HepG2 (cell line): Measurements from ENCODE around the gene FAM20A. TPM values are rescaled to one million over a fixed set of nuclear protein-coding genes. Genes with fewer than 3 reads are reported as not detected.

Experiments
- BRD4 ChIP-seq: sonication (generic); formaldehyde crosslinking; IDR thresholded peaks from 2 replicates; pipeline ENCODE4 v1.4.0; 2020; ENCODE audit warnings: missing genetic modification reagents
- SALL1 ChIP-seq: sonication (generic); formaldehyde crosslinking; IDR thresholded peaks from 2 replicates; pipeline ENCODE4 v1.8.0; 2022; ENCODE audit warnings: mild to moderate bottlenecking, missing genetic modification reagents
- ZBTB40 ChIP-seq, 2 experiments: fragments of 450-650 bp in 1 of 2; sonication (generic) in 1 of 2; formaldehyde crosslinking in 1 of 2; IDR thresholded peaks; 2 replicates each; pipeline versions ENCODE4 v1.6.1 to v1.8.0; 2016 to 2022; ENCODE audit warnings: antibody characterized with exemption in 1 of 2, mild to moderate bottlenecking in 1 of 2, missing genetic modification reagents in 1 of 2
- ZMYM4 ChIP-seq: sonication (generic); formaldehyde crosslinking; IDR thresholded peaks from 2 replicates; pipeline ENCODE4 v1.8.1; 2023; ENCODE audit warnings: mild to moderate bottlenecking, missing genetic modification reagents
- ZNF138 ChIP-seq: sonication (generic); formaldehyde crosslinking; IDR thresholded peaks from 2 replicates; pipeline ENCODE4 v1.5.0; 2020; ENCODE audit warnings: mild to moderate bottlenecking, low read depth, missing genetic modification reagents
- ZNF546 ChIP-seq: sonication (generic); formaldehyde crosslinking; conservative IDR thresholded peaks from 2 replicates; pipeline ENCODE4 v1.8.1; 2023; ENCODE audit warnings: mild to moderate bottlenecking, missing genetic modification reagents
- polyA plus RNA-seq, 8 experiments: library from polyadenylated mRNA; depleted of rRNA in 3 of 8; stranded (reverse) in 7 of 8; unstranded in 1 of 8; fragments of >200 nt; fragmentation: Illumina TruSeq in 4 of 8; extraction: Trizol in 4 of 8; gene quantifications; 2 replicates each; pipeline versions ENCODE4 v1.2.1 to v1.2.3, GENCODE V29; 2011 to 2016; ENCODE audit warnings: low read depth in 4 of 8, missing spikeins in 1 of 8, mixed read lengths in 1 of 8; ENCODE audit not compliant: insufficient read depth in 1 of 8
- total RNA-seq, 5 experiments: library from RNA; depleted of rRNA; stranded (reverse); fragments of >200 nt; fragmentation: Illumina TruSeq; extraction: Trizol; gene quantifications; 2 replicates each; pipeline ENCODE4 v1.2.3, GENCODE V29; 2016; ENCODE audit warnings: low read depth in 1 of 5
- TF ChIP-seq, protein P1 (sequence below): sonication (generic); formaldehyde crosslinking; IDR thresholded peaks from 2 replicates; pipeline ENCODE4 v1.8.0; 2022; ENCODE audit warnings: mild to moderate bottlenecking, missing genetic modification reagents

The FAM20A gene
- total and polyA plus RNA-seq, 2 of the 13 experiments (the other 11 are each of a cell fraction or from before 2014, with no cell fraction given): 9.3 to 20.7 TPM

- no peak for TF ChIP-seq SALL1 (CRISPR knock-in tag)
- TF ChIP-seq BRD4 (CRISPR knock-in tag): no peak
- TF ChIP-seq ZNF546 (CRISPR knock-in tag): no peak
- TF ChIP-seq ZBTB40 (IDR thresholded peaks at IDR 0.05): no peak
- no peak for TF ChIP-seq ZBTB40 (CRISPR knock-in tag; IDR thresholded peaks at IDR 0.05)
- TF ChIP-seq, protein P1, sequence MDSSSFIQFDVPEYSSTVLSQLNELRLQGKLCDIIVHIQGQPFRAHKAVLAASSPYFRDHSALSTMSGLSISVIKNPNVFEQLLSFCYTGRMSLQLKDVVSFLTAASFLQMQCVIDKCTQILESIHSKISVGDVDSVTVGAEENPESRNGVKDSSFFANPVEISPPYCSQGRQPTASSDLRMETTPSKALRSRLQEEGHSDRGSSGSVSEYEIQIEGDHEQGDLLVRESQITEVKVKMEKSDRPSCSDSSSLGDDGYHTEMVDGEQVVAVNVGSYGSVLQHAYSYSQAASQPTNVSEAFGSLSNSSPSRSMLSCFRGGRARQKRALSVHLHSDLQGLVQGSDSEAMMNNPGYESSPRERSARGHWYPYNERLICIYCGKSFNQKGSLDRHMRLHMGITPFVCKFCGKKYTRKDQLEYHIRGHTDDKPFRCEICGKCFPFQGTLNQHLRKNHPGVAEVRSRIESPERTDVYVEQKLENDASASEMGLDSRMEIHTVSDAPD: no peak
- TF ChIP-seq ZNF138 (CRISPR knock-in tag): no peak
- no peak for TF ChIP-seq ZMYM4 (CRISPR knock-in tag)
Measured at GRCh38 chr17:68587847-68588246, 13.3 kb downstream of the FAM20A start (continued).
